ENCODE data around the gene MBTPS1.

The MBTPS1 gene

DNA sequence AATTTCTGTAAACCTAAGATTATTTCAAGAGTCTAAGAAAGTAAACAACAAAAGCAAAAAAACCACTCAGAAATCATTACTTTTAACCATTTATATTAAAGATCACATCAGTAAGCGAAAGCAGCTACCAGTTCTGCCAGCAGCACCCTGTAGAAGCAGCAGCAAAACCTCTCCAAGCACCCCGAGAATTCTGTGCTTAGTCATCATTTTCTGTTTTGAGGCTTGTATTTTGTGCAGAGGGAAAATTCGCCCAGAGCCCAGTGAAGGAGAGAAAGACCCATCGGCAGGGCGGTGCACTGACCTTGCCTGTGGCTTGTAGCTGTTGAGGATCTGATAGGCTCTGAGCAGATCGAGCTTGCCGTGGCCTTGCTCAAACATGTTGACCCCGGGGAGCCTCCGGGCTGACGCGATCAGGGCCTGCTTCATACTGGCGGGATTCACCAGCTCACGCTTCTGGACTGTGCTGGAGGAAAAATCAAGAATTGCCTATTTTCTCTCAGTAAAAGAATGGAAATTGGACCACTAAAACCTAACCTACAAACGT lies 35.2 kb downstream of the MBTPS1 start:
- no peak for TF ChIP-seq GATA2 (IDR thresholded peaks at IDR 0.05; ENCODE audit: low read depth, low read length)

- TF ChIP-seq GATA2 (IDR thresholded peaks at IDR 0.05; ENCODE audit: low read depth, low read length) (no peak), GATA3 (IDR thresholded peaks at IDR 0.05; ENCODE audit: low read depth, low read length) (no peak)
Observed at GRCh38 chr16:84080813-84081212, 35.9 kb downstream of the MBTPS1 start.

GRCh38 chr16:84080378-84080777 lies 36.4 kb downstream of the MBTPS1 start:
- no peak for TF ChIP-seq GATA2 (IDR thresholded peaks at IDR 0.05; ENCODE audit: low read depth, low read length)

DNA sequence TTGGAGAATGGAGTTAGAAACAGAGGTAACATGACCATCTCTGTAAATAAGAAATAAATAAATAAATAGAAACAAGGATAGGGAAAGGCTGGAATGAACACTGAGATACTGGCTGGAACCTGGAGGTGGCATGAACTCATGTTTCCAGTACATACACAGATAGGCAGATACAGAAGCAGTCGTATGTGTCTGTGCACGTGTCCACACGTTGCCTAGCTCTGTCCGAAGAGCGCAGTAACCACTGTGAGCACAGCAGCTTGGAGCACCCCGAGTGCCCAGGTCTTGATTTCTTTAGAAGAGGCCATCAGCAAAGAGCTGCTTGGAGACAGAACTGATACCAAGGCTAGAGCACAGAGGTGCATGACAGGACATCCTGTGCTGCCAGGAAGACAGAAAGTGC lies 37.1 kb downstream of the MBTPS1 start:
- TF ChIP-seq GATA2 (IDR thresholded peaks at IDR 0.05; ENCODE audit: low read depth, low read length) (no peak), GATA3 (IDR thresholded peaks at IDR 0.05; ENCODE audit: low read depth, low read length) (no peak)

DNA sequence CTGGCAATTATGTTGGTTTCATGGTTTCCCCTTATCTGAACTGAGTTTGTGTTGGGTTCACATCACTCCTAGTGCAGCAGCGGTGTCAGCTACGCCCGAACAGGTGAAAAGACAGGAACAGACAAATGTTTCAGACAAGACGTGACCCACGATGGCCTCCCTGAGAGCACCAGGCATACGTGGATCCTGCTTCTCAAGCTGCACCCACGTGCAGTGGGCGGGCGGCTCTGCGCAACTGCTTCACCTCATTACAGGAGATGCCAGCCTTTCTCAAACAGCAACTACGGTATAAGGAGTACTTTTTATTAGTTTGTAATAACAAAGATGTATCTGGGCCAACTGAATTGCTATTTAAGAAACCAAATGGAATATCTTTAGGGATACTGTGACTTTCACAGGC lies 41.4 kb downstream of the MBTPS1 start:
- TF ChIP-seq GATA3 (IDR thresholded peaks at IDR 0.05; ENCODE audit: low read depth, low read length), result no peak
- TF ChIP-seq GATA2 (IDR thresholded peaks at IDR 0.05; ENCODE audit: low read depth, low read length), result no peak

GRCh38 chr16:84074721-84075120 lies 42.0 kb downstream of the MBTPS1 start:
- TF ChIP-seq GATA3 (IDR thresholded peaks at IDR 0.05; ENCODE audit: low read depth, low read length), result no peak
- no peak for TF ChIP-seq GATA2 (IDR thresholded peaks at IDR 0.05; ENCODE audit: low read depth, low read length)

- TF ChIP-seq GATA2 (IDR thresholded peaks at IDR 0.05; ENCODE audit: low read depth, low read length) (no peak), GATA3 (IDR thresholded peaks at IDR 0.05; ENCODE audit: low read depth, low read length) (no peak)
Observed at GRCh38 chr16:84072014-84072413, 44.7 kb downstream of the MBTPS1 start.

DNA sequence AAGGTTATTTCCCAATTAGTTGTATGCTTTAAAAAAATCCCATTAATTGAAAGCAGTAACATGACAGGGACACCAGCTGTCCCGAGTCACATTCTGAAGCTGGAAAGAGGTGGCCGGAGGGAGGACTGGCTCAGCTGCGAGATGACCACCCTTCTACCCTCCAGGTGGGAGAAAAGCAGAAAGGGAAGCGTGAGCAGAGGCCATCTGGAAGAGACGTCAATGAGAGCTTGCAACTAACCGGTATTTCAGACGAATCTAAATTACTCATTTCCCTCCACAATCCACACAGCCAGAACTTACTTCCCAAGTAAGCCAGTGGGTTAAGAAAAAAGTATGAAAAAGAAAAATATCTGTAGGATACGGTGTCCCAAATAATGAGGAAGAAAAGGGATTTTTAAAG lies 45.6 kb downstream of the MBTPS1 start:
- no peak for TF ChIP-seq GATA2 (IDR thresholded peaks at IDR 0.05; ENCODE audit: low read depth, low read length)

GRCh38 chr16:84069540-84069939 lies 47.2 kb downstream of the MBTPS1 start:
- TF ChIP-seq GATA3 (IDR thresholded peaks at IDR 0.05; ENCODE audit: low read depth, low read length) (no peak), GATA2 (IDR thresholded peaks at IDR 0.05; ENCODE audit: low read depth, low read length) (no peak)

DNA sequence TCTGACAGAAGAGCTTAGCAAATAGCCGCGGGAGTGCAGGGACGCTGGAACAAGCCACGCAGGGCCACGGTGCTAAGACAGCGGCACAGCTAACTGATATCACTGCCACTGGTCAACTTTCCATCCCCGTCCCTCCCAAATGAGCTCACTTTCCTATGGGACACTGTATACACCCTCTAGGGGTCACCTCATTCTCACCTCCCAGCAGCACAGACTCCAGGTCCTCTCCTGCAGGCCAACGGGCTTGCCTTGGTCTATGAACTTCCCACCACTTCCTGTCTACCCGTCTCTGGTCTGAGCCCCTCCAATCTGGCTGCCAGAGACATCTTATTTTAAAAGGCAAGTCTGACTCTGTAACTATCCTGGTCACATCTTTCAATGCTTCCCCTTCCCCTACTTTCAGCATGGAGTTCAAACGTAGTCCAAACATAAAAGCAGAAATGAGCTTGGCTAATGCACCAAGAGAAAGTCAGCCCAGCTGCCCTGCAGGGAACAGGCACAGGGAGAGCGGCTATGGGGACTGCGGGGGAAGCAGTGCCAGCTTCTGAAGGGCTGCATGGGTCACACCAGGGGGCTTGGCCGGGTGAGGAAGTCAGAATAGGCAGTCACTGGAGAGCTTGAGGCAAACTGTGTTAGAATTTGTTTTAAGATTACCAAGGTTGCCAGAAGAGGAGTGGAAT lies 47.8 kb downstream of the MBTPS1 start:
- TF ChIP-seq GATA2 (IDR thresholded peaks at IDR 0.05; ENCODE audit: low read depth, low read length) (no peak), GATA3 (IDR thresholded peaks at IDR 0.05; ENCODE audit: low read depth, low read length) (no peak)

DNA sequence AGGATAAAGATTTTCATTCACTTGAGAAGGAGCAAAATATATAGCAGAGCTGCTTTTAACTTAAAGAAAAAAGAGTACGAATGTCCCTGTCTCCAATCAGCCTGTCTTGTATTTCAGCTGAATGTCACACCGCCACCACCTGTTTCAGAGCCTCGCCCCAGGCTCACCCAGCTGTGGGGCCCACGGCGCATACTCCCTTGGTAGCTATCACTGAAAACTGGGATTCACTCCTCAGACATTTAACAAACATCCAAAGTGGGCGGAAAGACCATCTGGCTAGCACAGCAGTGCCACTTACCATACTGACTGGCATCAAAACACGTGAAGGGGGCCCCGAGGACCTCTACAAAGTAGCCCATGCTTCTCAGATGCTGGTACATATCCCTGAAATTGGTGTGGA lies 48.7 kb downstream of the MBTPS1 start:
- TF ChIP-seq GATA3 (IDR thresholded peaks at IDR 0.05; ENCODE audit: low read depth, low read length) (no peak), GATA2 (IDR thresholded peaks at IDR 0.05; ENCODE audit: low read depth, low read length) (no peak)

DNA sequence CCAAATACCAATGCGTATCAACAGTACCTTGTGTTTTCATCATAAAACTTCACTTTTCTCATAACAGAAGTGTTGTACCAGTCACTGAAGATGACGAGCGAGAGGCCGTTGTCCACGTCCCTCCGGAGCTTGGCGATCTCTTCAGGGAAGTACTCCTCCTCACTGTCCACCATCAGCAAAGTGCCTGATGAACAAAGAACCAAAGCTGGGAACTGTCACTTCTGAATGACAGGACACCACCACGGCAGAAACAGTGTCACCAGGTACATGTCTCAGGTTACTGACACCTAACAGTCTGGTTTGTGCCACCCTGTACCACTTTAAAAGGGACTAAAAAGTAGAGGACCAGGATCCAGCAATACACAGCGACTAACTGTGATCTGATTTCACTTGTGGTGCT lies 49.1 kb downstream of the MBTPS1 start:
- TF ChIP-seq GATA3 (IDR thresholded peaks at IDR 0.05; ENCODE audit: low read depth, low read length) (no peak), GATA2 (IDR thresholded peaks at IDR 0.05; ENCODE audit: low read depth, low read length) (no peak)

- TF ChIP-seq GATA2 (IDR thresholded peaks at IDR 0.05; ENCODE audit: low read depth, low read length) (no peak), GATA3 (IDR thresholded peaks at IDR 0.05; ENCODE audit: low read depth, low read length) (no peak)
Observed at GRCh38 chr16:84065536-84066132, 51.1 kb downstream of the MBTPS1 start.

GRCh38 chr16:84063980-84064379 lies 52.8 kb downstream of the MBTPS1 start:
- TF ChIP-seq GATA3 (IDR thresholded peaks at IDR 0.05; ENCODE audit: low read depth, low read length) (no peak), GATA2 (IDR thresholded peaks at IDR 0.05; ENCODE audit: low read depth, low read length) (peak; percentile 69)

All from SH-SY5Y (cell line).